A549 treated with DMSO at 1 μM for 4 hours (cell line): Measurements from ENCODE around the gene DNAJC11. TPM values are rescaled to one million over a fixed set of nuclear protein-coding genes. Genes with fewer than 3 reads are reported as not detected.

ENCODE experiments used
- total RNA-seq: library from RNA; stranded (reverse); fragments of 200-300 nt; extraction: Qiagen RNA extraction; gene quantifications from 5 replicates; pipeline ENCODE4 v1.2.3, GENCODE V29; 2022; ENCODE audit warnings: low read depth

Gene DNAJC11
- 34.9 to 38.2 TPM (median 36.8 TPM) in 5 replicates for total RNA-seq

GRCh38 chr1:6701437-6702153, at the start of gene DNAJC11:
TSS of gene DNAJC11 (minus strand) at chr1:6701816. CDS start at chr1:6701800, 16 bp downstream.

GRCh38 chr1:6624710-6625583, 76.7 kb downstream of the DNAJC11 start, which contains the start of gene THAP3:
TSS of gene THAP3 (plus strand) at chr1:6624868. CDS start at chr1:6625219, 351 bp downstream.

GRCh38 chr1:6613361-6614018, 88.1 kb downstream of the DNAJC11 start, which contains the start of gene PHF13:
TSS of gene PHF13 (plus strand) at chr1:6613731. CDS start at chr1:6614067, 336 bp downstream.

GRCh38 chr1:6602669-6603237, 98.9 kb downstream of the DNAJC11 start, which contains the start of gene KLHL21:
TSS of gene KLHL21 (minus strand) at chr1:6602869. CDS start at chr1:6602817, 52 bp downstream.

Other genes with a start within 250 kb of the DNAJC11 start
- 2.9 to 3.9 TPM (median 3.7 TPM) in 5 replicates for gene TNFRSF25, start 235.6 kb downstream of the DNAJC11 start, total RNA-seq
- gene PLEKHG5, start 210.1 kb downstream of the DNAJC11 start, total RNA-seq = 2.4 to 4.1 TPM (median 3.9 TPM) in 5 replicates
- gene NOL9, start 147.3 kb downstream of the DNAJC11 start, total RNA-seq = 3.8 to 6.0 TPM (median 5.4 TPM) in 5 replicates
- not detected in 5 replicates for gene TAS1R1, start 146.5 kb downstream of the DNAJC11 start, total RNA-seq
- 12.2 to 16.4 TPM (median 13.7 TPM) in 5 replicates for gene ZBTB48, start 121.8 kb downstream of the DNAJC11 start, total RNA-seq
- 25.1 to 37.1 TPM (median 27.9 TPM) in 5 replicates for gene KLHL21, start 98.9 kb downstream of the DNAJC11 start, total RNA-seq
- 8.4 to 11.6 TPM (median 10.4 TPM) in 5 replicates for gene PHF13, start 88.1 kb downstream of the DNAJC11 start, total RNA-seq
- 14.5 to 19.5 TPM (median 19.1 TPM) in 5 replicates for gene THAP3, start 76.9 kb downstream of the DNAJC11 start, total RNA-seq
- 63.7 to 75.6 TPM (median 69.4 TPM) in 5 replicates for gene CAMTA1, start 83.6 kb upstream of the DNAJC11 start, total RNA-seq